HepG2 (cell line): Measurements from ENCODE around the gene CDR2L.

Experiments used
- ATAD3A ChIP-seq: sonication (generic); formaldehyde crosslinking; IDR thresholded peaks from 2 replicates; pipeline ENCODE4 v1.4.0; 2020; ENCODE audit warnings: missing genetic modification reagents
- CTCF ChIP-seq: sonication (generic); formaldehyde crosslinking; IDR thresholded peaks from 2 replicates; pipeline ENCODE4 v1.5.0; 2020; ENCODE audit warnings: mild to moderate bottlenecking, missing genetic modification reagents, moderate library complexity
- ETS1 ChIP-seq: sonication (generic); formaldehyde crosslinking; IDR thresholded peaks from 2 replicates; pipeline ENCODE4 v1.4.0; 2020; ENCODE audit warnings: missing genetic modification reagents
- TAF1 ChIP-seq: sonication (generic); formaldehyde crosslinking; IDR thresholded peaks from 2 replicates; pipeline ENCODE4 v1.4.0; 2020; ENCODE audit warnings: missing genetic modification reagents
- TARDBP ChIP-seq: sonication (generic); formaldehyde crosslinking; IDR thresholded peaks from 2 replicates; pipeline ENCODE4 v1.8.0; 2022; ENCODE audit warnings: mild to moderate bottlenecking, missing genetic modification reagents
- ZNF24 ChIP-seq: fragments of 450-650 bp; IDR thresholded peaks from 2 replicates; pipeline ENCODE4 v1.6.1; 2017; ENCODE audit warnings: antibody characterized with exemption, mild to moderate bottlenecking

DNA sequence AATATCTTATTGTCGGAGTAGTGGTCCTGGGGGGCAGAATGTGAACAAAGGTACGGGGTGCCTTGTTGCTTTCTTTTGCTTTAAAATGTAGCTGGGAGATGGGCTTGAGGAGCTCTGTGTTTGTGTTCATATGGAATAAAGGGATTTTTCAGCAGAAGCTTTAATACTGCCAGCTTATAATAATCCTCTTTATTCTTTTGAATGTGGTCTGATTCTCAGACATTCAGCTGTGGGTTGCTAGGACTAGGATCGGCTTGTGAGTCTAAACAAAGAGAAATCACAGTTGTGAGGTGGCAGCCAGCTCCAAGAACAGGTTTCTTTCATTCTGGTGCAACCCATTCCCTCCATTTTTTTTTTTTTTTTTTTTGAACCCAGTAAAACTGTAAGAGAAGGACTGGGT is 32.3 kb downstream of the CDR2L start:
- no peak for TF ChIP-seq TARDBP (CRISPR knock-in tag)
- TF ChIP-seq ATAD3A (CRISPR knock-in tag): no peak
- TF ChIP-seq TAF1 (CRISPR knock-in tag): no peak
- TF ChIP-seq ETS1 (CRISPR knock-in tag): no peak
- no peak for TF ChIP-seq CTCF (CRISPR knock-in tag)
- no peak for TF ChIP-seq ZNF24
